HG03457 (cell line): ENCODE measurements around the gene CMKLR1.

Source experiments
- ATAC-seq: cut with Tn5 transposase; IDR thresholded peaks from one replicate; pipeline ENCODE4 v1.9.1; 2021; ENCODE audit warnings: moderate number of reproducible peaks; ENCODE audit not compliant: unreplicated experiment

The CMKLR1 gene

GRCh38 chr12:108337235-108338223, 1.6 kb downstream of the CMKLR1 start:
- ATAC-seq, result no peak

GRCh38 chr12:108335349-108336119, 3.6 kb downstream of the CMKLR1 start:
- no peak for ATAC-seq

- ATAC-seq, result no peak
Observed at GRCh38 chr12:108333898-108334699, 5.0 kb downstream of the CMKLR1 start.

- no peak for ATAC-seq
Observed at GRCh38 chr12:108332791-108333382, 6.2 kb downstream of the CMKLR1 start.

GRCh38 chr12:108328420-108328819, 10.7 kb downstream of the CMKLR1 start:
- ATAC-seq, result no peak

GRCh38 chr12:108327621-108328344, 11.3 kb downstream of the CMKLR1 start:
- no peak for ATAC-seq

- no peak for ATAC-seq
Observed at GRCh38 chr12:108326254-108326750, 12.8 kb downstream of the CMKLR1 start.

- ATAC-seq, result no peak
Observed at GRCh38 chr12:108325549-108325948, 13.6 kb downstream of the CMKLR1 start.

GRCh38 chr12:108325018-108325358, 14.1 kb downstream of the CMKLR1 start:
- ATAC-seq, result no peak

- no peak for ATAC-seq
Observed at GRCh38 chr12:108324351-108325017, 14.6 kb downstream of the CMKLR1 start.

- no peak for ATAC-seq
Observed at GRCh38 chr12:108323581-108323980, 15.5 kb downstream of the CMKLR1 start.

GRCh38 chr12:108322998-108323397, 16.1 kb downstream of the CMKLR1 start:
- ATAC-seq, result no peak

GRCh38 chr12:108321688-108322087, 17.4 kb downstream of the CMKLR1 start:
- no peak for ATAC-seq

- no peak for ATAC-seq
Observed at GRCh38 chr12:108320507-108321293, 18.4 kb downstream of the CMKLR1 start.

GRCh38 chr12:108319277-108320234, 19.6 kb downstream of the CMKLR1 start:
- no peak for ATAC-seq

GRCh38 chr12:108318472-108319275, 20.4 kb downstream of the CMKLR1 start:
- ATAC-seq, result no peak
